GM21723 (cell line): ENCODE data around the gene FBH1.
"Not testable (repeated sequence)": the region's sequence is repeated elsewhere in the genome, so short reads cannot be mapped to it uniquely, and the experiment has no call there.

Experiments used
- ATAC-seq: cut with Tn5 transposase; IDR thresholded peaks from one replicate; pipeline ENCODE4 v1.9.1; 2021; ENCODE audit warnings: mild to moderate bottlenecking, moderate library complexity; ENCODE audit not compliant: unreplicated experiment

The FBH1 gene

DNA sequence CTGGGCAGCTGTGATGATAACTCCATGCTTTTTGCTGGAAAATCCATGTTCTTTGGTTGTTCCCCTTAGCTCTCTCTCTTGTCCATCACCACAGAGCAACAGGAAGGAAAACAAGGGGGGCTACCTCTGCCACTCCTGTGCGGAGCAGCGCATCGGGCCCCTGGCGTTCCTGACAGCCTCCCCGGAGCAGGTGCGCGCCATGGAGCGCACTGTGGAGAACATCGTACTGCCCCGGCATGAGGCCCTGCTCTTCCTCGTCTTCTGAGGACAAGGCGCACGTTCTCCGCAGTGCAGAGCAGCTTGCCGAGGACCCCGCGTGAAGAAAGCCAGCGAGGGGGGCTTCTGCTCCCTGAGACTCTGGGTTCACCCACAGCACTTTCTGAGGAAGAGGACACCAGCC is 47.0 kb downstream of the FBH1 start:
- no peak for ATAC-seq

DNA sequence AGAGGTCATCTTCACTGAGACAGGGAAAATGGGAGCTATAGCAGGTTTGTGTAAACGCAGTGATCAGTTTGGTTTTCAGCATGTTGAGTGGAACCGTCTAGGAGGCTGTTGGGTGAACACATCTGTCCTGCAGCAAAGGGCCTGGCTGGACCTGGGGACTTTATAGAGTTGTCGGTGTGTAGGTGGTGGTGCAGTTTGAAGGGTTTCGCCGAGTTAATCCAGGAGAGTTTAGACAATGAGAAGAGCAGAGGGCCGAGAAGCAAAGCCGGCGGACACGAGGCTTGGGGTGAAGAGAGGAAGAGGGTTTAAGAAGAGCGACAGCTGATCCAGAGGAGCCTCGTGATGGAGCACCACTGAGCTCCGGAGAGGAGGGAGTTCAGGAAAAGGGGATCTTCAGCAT is 48.2 kb downstream of the FBH1 start:
- no peak for ATAC-seq

DNA sequence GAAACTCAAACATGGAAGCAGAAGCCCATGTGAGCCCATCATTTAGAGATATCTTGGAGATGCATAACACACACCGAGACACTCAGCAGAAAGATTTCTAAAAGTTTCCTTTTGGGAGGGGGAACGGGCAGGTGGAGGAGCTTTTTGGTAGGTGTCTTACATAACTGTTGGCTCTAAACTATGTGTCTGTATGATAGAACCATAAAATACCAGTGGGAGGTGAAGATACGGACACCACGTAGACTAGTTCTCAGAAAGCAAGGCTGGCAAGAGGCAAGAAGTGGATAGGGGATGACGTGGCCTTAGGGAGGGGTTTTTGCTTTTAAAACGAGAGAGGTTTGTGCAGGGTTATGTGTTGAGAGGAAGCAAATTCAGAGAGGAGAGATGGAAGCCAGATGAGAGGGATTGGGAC is 50.8 kb downstream of the FBH1 start:
- ATAC-seq: no peak

DNA sequence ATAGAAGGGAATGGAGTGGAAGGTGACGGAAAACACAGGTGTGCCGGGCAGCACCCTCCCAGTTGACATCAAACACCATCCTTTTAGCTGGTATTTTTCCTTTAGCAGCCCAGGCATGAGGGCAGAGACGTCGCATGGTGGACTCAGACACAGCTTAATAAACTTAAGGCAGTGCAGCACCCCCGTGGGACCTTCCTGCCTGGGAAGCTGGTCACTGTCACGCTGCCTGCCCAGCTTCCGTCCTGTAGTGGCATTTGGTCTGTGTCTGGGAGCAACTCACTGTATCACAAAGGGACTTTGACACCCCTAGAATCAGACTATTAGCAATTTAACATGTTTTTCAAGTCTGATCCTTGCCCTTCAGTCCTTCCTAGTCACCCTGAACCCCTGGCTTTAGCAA is 51.5 kb downstream of the FBH1 start:
- ATAC-seq: no peak

DNA sequence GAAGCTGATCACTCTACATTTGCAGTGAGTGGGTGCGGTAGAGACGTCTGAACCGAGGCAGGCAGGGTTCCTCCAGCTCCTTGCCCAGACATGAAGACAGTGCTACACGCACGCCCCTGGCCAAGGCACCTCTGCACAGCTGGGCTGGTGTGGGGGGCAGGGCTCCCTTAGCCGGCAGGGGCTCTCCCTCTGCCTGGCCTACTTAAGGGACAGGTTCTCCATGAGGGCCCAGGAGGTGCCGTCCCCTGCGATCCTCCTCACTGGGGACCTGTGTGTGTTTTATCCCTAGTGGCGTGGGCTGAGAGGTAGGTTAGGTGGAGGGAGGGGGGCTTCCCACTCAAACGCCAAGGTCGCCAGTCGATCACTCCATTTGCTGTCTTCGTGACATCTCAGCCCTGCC is 52.0 kb downstream of the FBH1 start:
- no peak for ATAC-seq

DNA sequence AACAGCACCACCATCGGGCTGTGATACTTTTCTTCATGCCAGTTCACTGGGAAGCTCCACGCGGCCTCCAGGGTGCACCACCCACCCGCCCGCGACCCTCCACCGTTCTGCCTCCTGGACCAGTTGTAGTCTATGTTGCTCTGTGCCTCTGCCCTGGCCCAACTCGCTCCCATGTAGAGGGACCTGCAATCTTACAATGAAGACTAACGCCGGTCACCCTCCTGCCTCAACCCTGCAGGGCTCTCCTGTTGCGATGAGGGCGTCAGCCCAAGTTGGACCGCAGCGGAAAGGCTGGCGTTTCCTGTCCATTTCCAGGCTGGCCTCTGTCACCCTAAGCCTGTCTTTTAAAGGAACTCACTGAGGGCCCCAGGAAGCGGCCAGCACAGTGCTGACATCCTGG is 52.4 kb downstream of the FBH1 start:
- no peak for ATAC-seq

DNA sequence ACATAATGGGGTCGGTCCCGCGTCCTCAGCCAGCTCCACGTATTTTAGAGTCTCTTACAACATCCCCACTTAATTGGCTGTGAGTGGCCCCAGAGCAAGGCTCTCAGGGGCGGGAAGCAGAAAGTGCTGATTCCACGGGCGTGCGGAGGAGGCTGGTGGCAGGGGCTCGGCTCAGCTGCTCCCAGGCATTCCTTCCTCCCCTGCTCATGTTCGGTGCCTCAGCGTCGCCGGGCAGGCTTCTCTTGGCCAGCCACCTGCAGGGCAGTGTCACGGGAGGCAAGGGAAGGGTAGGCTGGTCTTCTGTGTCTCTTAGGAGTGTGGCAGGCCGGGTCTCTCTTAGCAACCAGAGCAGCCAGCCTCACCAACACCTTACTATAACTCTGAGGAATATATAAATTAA is 53.5 kb downstream of the FBH1 start:
- no peak for ATAC-seq

DNA sequence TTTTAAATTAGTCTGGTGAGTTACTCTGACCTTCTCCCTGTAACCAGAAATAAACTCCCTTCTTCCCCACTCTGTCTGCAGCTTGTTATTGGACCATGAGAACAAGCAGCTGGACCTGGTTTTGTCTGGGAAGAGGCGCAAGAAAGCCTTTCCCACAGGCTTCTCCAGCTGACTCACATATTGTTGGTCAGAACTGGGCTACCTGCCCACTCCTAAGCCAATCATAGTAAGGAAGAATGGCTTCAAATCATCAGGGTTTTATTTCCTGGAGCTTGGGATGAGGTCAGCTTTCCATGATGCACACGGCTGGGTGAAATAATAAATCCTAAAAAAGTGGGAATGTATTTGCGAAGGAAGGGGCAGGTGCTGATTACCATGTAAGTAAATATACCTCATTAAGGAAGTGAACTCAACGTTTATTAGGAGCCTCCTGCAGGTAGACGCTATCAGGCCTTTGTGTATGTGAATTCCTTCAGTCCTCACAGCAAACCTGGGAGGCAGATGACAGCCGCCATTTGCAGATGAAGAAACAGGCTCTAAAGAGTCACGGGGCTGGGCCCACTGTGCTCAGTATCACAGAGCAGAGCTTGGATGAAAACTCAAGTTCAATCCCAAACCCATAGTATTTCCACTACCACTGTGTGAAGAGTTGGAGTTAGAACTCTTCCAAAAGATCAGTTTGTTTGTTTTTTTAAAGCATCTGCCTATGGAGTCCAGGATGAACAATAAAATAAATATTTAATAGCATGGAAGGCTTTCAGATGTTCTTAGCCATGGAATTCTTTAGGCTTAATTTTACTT is 54.5 kb downstream of the FBH1 start:
- ATAC-seq: no peak

DNA sequence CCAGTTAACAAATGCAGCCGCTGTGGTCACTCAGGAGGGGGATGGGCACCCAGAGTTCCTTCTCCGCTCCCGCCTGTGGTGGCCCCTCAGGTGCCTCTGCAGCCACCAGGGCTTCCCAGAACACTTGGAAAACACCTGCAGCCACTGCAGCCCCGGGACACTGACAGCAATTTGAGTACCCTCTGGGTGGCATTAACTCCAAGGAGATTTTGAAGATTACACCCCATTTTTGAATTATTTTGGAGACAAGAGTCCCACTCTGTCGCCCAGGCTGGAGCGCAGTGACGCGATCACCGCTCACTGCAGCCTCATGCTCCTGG is 55.1 kb downstream of the FBH1 start:
- ATAC-seq: no peak

DNA sequence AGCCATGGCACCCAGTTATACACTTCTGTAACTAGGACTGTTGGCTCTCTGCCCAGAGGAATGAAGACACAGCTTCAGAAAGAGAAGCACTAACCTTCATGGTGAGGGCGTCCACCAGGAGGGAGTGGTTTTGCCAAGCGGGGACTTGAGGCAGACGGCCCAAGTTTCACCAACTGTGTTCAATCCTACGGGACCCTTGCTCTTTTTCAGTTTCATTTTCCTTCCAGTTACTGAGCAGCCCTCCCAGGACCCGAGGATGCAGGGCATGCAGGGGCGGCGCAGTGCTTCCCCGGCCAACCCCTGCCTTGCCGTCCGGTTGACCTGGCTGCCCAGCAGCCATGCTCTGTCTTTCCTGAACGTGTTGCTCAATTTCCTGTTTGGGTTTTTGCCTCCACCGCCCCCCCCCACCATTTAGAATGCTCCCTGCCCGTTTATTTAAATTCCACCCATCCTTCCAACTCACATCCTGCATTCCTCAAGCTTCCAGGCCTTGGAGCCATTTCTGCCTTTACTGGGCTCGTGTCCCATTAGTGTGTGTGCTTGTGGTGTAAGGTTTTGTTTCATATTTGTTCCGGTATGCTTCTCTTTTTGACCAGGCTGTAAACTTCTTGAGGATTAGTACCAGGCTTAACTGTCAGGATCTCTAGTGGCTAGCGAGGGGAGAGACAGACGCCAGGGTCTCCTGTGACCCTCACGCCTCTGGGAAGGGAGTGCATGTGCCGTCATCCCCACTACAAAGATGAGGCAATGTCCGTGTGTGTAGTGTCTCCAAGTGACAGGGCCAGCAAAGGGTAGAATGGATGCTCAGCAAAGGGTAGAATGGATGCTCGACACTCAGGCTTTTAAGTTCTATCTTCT is 55.7 kb downstream of the FBH1 start:
- no peak for ATAC-seq

DNA sequence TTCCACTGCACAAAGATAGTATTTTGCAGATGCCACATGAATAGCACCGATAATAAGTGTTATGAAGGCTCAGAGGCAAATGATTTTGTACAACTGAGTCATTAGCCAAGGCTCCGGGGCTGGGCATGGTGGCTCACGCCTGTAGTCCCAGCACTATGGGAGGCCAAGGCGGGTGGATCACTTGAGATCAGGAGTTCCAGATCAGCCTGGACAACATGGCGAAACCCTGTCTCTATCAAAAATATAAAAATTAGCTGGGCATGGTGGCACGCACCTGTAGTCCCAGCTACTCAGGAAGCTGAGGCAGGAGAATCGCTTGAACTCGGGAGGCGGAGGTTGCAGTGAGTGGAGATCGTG is 56.4 kb downstream of the FBH1 start:
- ATAC-seq: not testable (repeated sequence)

DNA sequence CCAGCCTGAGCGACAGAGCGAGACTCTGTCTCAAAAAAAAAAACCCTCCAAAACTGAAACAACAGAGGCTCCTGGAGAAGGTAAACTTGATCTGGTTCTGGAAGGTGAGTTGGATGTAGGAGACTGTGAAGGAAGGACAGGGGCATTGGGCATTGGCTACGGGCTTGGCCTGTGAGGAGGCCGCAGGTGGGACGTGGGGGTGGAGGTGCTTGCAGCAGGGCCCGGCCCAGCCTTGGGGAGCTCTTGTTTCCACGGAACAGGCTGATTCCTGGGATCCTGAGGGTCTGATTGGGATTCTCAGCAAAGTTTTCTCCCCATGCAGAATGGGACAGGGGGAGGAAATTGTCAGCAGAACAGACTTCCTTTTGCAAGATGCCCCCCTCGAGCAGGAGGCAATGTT is 56.7 kb downstream of the FBH1 start:
- no peak for ATAC-seq

DNA sequence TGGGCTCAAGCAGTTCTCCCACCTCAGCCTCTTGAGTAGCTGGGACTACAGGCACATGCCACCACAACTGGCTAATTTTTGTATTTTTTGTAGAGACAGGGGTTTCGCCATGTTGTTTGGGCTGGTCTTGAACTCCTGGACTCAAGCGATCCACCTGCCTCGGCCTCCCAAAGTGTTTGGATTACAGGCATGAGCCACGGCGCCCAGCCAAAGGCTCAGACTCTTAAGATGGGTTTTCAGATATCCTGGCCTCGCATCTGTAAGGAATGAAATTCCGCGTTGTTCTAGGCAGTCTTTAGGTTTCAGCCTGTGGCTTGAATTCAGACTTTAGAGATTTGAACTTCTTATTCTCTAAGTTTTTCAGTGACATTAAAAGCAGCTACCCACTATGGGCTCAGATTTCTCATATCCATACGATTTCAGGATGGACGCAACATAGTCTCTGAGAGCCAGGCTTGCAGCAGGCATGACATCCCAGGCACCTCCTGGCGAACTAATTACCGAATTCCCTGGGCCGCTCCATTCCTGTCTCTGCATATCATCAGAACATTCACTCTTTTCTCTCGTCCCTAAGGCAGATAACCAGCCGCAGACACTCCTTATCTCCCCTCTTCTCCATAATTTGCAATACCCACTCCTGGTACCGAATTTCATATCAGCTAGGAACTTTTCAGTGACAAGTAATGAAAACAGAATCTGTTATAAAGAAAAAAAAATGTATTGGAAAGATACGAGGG is 57.6 kb downstream of the FBH1 start:
- ATAC-seq: no peak

DNA sequence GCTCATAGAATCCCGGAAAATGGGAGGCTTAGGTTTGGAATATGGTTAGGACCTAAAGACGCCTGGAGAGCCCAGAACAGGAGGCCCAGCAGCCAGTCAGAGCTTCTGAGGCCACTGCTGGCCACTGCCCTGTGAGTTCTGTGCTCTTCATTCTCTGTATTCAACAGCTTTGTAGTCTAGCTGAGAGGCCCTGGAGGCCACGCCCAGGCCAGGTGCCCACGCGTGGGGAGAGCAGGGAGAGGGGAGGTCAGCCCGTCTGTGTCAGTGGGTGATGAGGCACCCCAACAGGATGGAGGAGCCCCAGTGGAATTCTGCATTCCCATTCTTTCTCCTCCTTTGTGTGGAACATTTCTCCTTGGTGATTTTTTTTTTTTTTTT is 58.2 kb downstream of the FBH1 start:
- ATAC-seq: no peak

DNA sequence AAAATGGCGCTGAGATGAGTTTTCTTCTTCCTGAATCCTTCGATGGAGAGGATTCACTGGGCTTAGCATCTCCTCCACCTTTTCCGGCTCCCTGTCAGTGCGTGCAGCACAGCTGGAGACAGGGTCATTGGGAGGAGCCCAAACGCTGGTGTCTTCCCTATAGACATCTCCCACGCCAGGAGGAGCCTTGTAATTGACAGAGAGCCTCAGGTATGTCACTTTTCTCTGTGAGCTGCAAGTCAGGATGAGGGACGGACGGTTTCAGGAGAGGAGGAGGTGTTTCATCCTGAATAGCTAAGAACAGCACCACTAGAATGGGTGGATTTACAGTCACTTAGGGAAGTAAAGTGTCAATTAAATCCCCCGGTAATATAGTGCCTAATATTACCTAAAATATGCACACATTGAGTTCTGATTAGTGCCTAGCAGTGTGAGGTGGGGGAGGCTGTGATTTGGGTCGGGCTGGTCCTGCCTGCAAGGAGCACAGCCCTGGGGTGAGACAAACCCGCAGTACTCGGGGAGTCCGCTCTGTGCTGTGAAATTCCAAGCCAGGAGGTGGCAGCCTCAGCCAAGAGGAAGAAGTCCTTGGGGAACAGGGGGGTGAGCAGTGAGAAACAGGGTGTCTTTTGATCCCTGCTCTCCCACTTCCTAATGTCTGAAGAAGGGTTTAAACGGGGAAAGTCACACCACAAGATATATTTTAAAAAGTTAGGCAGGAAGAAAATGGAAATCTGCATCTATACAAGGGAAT is 59.1 kb downstream of the FBH1 start:
- ATAC-seq: no peak

DNA sequence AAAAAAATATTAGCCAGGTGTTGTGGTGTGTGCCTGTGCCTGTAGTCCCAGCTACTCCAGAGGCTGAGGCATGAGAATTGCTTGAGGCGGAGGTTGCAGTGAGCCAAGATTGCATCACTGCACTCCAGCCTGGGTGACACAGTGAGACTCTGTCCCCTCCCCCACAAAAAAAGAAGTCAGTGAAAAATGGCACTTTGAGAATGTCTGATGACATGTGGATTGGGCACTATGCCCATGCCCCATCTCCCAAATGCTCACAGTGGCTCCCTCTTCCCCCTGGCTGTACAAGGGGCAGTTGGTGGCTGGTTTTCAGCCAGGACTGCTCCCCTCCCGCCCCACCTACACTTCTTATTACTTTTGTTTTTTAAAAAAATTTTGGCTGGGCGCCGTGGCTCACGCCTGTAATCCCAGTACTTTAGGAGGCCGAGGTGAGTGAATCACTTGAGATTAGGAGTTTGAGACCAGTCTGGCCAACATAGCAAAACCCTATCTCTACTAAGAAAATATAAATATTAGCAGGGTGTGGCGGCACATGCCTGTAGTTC is 61.2 kb downstream of the FBH1 start:
- no peak for ATAC-seq

DNA sequence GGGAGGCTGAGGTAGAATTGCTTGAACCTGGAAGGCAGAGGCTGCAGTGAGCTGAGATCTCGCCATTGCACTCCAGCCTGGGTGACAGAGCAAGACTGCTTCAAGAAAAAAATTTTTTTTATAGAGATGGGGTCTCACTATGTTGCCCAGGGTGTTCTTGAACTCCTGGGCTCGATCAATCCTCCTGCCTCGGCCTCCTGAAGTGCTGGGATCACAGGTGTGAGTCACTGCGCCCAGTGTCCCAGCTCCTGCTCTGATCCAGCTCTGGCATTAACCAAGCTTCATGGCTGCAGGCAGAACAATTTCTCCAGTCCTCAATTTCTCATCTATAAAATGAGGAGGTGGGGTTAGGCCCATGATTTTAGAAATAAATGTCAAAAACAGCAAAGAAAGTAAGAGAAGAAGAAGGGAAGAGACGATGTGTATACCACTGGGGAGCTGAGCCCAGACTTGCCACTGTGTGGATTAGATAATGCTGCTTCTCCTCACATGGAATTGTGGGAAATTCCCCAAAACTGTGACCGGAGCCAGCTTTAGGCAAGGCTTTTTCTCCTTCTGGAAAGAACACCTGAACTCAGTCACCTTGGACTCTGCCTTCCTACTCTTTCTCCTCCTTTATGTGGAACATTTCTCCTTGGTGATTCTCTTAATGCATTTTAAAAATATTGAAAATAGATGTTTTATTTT is 61.8 kb downstream of the FBH1 start:
- no peak for ATAC-seq

DNA sequence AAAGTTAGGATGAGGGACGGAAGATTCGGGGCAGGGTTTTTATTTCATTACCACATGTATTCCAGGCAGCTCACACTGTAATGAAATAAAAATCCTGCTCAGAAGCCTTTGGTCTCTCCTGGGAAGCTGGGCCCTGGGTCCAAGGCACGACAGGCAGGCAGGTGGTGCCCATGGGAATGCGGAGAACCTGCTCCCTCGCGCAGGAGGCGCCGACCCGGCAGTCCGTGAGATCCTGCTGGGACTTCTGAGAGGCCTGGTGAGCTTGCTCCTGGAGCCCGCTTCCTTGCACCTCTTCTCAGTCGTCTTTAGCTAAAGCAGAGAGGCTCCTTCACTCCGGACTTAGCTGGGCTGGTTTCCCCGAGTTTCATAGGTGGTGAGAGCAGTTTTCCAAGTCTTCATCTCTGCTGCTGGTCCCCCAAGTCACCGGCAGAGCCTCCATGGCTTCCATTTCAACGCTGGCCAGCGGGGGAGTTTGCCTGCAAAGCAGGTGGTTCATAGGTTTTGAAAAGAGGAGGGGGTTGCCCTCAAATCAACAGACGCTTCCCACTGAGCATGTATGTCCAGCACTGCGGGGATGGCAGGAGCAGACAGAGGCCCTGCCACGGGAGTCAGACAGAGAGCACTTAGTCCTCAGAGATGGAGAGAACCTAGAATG is 62.8 kb downstream of the FBH1 start:
- no peak for ATAC-seq

DNA sequence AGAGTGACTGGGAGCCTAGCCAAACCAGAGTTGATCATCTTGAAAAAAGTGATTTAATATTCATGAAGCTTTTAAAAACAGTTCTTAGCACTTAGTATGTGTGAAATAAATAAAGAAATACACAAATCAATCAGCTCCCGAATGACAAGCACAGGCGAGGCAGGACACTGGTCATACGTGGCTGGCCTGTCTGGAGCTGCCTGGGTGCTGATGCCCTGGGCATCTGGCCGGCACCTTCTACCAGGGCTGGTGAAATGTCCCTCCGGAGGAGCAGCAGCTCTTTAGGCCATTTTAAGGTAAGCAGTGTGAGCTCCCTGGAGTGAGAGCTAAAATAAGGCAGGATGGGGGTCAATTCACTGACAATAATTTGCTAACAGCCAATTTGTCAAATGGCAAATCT is 63.6 kb downstream of the FBH1 start:
- no peak for ATAC-seq
